ENCODE measurements around the gene KCTD2.
"Not testable (repeated sequence)": the region's sequence is repeated elsewhere in the genome, so short reads cannot be mapped to it uniquely, and the experiment has no call there.

The KCTD2 gene

GRCh38 chr17:75003957-75004355 is 43.1 kb upstream of the KCTD2 start:
- Mint-ChIP-seq H3K27me3 (ENCODE audit: low read depth, poor library complexity) (peaks cover 4% of the 10 kb centered on the region), H3K4me1 (no peaks in the 10 kb centered on the region), H3K27ac (no peak overlapping the region), H3K9me3 (no peaks in the 10 kb centered on the region), H3K36me3 (ENCODE audit: low read depth) (peaks cover 4% of the 10 kb centered on the region), H3K4me3 (no peak overlapping the region)
- TF ChIP-seq, protein P1, sequence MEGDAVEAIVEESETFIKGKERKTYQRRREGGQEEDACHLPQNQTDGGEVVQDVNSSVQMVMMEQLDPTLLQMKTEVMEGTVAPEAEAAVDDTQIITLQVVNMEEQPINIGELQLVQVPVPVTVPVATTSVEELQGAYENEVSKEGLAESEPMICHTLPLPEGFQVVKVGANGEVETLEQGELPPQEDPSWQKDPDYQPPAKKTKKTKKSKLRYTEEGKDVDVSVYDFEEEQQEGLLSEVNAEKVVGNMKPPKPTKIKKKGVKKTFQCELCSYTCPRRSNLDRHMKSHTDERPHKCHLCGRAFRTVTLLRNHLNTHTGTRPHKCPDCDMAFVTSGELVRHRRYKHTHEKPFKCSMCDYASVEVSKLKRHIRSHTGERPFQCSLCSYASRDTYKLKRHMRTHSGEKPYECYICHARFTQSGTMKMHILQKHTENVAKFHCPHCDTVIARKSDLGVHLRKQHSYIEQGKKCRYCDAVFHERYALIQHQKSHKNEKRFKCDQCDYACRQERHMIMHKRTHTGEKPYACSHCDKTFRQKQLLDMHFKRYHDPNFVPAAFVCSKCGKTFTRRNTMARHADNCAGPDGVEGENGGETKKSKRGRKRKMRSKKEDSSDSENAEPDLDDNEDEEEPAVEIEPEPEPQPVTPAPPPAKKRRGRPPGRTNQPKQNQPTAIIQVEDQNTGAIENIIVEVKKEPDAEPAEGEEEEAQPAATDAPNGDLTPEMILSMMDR (IDR thresholded peaks at IDR 0.05), result no peak
- DNase-seq, result no peak

DNA sequence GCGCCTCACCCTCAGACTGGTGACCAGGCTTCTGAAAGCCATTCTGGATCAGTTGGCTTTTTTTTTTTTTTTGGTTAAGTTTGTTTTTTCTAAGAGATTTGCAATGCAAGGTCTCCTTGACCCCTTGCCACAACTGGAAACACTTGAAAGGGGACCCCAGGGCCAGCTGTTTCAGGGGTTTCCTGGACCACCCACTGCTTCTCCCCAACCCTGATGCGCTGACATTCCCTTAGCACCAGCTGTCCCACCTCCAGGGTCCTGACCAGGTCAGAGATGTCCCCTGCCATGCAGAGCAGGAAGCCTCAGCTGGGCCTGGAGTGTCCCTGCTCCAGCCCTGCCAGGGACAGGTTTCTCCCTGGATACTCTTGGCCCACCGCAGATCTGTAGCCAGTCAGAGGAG is 42.7 kb upstream of the KCTD2 start:
- no peaks in the 10 kb centered on the region for H3K4me1 Mint-ChIP-seq
- H3K27me3 Mint-ChIP-seq (ENCODE audit: low read depth, poor library complexity), result peaks cover 4% of the 10 kb centered on the region
- DNase-seq, result no peak
- peaks cover 4% of the 10 kb centered on the region for H3K36me3 Mint-ChIP-seq (ENCODE audit: low read depth)
- no peaks in the 10 kb centered on the region for H3K9me3 Mint-ChIP-seq
- no peak overlapping the region for H3K27ac Mint-ChIP-seq
- TF ChIP-seq, protein P1 (IDR thresholded peaks at IDR 0.05), result no peak
- no peak overlapping the region for H3K4me3 Mint-ChIP-seq

DNA sequence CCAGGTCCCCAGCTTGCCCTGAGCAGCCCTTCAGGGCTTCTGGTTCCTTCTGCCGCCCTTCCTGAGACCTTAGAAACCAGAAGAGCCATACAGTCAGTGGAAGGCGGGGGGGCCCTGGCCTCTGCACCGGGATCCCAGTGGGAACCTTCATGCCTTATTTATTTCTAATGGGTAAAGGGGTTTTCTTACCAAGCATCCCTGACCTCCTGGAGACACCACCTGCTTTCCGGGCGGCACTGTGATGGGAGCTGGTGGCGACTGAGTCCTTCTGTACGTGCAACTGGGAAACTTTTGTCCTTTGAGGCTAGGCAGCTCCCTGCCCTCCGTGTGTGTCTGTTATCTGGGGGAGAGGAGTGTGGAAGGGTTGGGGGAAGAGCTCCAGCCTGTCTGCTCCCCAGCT is 41.7 kb upstream of the KCTD2 start:
- no peak for DNase-seq
- Mint-ChIP-seq H3K9me3 (no peaks in the 10 kb centered on the region), H3K36me3 (ENCODE audit: low read depth) (peaks cover 4% of the 10 kb centered on the region), H3K27me3 (ENCODE audit: low read depth, poor library complexity) (peaks cover 4% of the 10 kb centered on the region), H3K4me3 (no peak overlapping the region), H3K4me1 (no peaks in the 10 kb centered on the region), H3K27ac (no peak overlapping the region)
- TF ChIP-seq, protein P1 (IDR thresholded peaks at IDR 0.05), result no peak

DNA sequence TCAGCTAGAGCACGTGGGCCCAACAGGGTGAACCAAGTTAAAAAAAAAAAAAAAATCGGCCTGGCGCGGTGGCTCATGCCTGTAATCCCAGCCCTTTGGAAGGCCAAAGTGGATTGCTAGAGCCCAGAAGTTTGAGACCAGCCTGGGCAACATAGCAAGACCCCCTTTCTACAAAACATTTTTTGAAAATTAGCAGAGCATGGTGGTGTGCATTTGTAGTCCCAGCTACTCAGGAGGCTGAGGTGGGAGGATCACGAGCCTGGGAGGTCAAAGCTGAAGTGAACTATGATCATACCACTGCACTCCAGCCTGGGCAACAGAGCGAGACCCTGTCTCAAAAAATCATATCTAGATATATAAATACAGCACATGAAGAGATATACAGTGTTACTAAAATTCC is 40.9 kb upstream of the KCTD2 start:
- H3K4me3 Mint-ChIP-seq; DNase-seq; H3K36me3 Mint-ChIP-seq (ENCODE audit: low read depth); H3K9me3 Mint-ChIP-seq; H3K27ac Mint-ChIP-seq; H3K4me1 Mint-ChIP-seq; H3K27me3 Mint-ChIP-seq (ENCODE audit: low read depth, poor library complexity): not testable (repeated sequence)

- Mint-ChIP-seq H3K27ac (no peak overlapping the region), H3K4me1 (peaks cover 9% of the 10 kb centered on the region), H3K9me3 (no peaks in the 10 kb centered on the region), H3K27me3 (ENCODE audit: low read depth, poor library complexity) (peaks cover 4% of the 10 kb centered on the region), H3K36me3 (ENCODE audit: low read depth) (no peaks in the 10 kb centered on the region), H3K4me3 (no peak overlapping the region)
- DNase-seq, result no peak
- TF ChIP-seq, protein P1 (IDR thresholded peaks at IDR 0.05), result no peak
Measured at GRCh38 chr17:75006653-75007052, 40.4 kb upstream of the KCTD2 start.

- no peaks in the 10 kb centered on the region for H3K36me3 Mint-ChIP-seq (ENCODE audit: low read depth)
- H3K4me1 Mint-ChIP-seq, result peaks cover 19% of the 10 kb centered on the region
- H3K27me3 Mint-ChIP-seq (ENCODE audit: low read depth, poor library complexity), result peaks cover 8% of the 10 kb centered on the region
- H3K4me3 Mint-ChIP-seq, result no peak overlapping the region
- TF ChIP-seq, protein P1 (IDR thresholded peaks at IDR 0.05), result no peak
- no peaks in the 10 kb centered on the region for H3K9me3 Mint-ChIP-seq
- no peak overlapping the region for H3K27ac Mint-ChIP-seq
- DNase-seq, result no peak
Measured at GRCh38 chr17:75008373-75008772, 38.7 kb upstream of the KCTD2 start.

Measured in nephron progenitor cell (in vitro differentiated cells).